Measurements from ENCODE around the gene RAD50.

RAD50 gene

DNA sequence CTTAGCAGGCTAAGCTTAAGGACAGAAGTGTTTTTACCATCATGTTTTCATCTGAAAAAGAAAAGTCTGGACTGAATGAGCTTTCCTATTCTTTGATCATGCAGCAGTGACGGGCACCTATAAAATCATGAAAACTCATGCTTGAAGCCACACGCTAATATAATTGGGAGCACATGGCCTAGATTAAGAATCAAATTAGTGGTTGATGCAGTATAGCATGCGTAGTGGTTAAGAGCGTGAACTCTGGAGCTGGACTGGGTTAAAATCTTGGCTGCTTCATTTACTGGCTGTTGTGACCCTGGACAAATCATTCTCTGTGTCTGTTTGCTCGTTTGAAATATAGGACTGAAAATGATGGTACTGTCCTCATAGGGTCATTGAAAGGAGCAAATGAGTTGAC is 51.3 kb downstream of the RAD50 start:
- no peak overlapping the region for H3K27ac ChIP-seq (ENCODE audit: poor library complexity, severe bottlenecking)
- no peaks in the 10 kb centered on the region for H3K27me3 ChIP-seq (ENCODE audit: insufficient read depth, poor library complexity, severe bottlenecking)
- TF ChIP-seq, protein P1, sequence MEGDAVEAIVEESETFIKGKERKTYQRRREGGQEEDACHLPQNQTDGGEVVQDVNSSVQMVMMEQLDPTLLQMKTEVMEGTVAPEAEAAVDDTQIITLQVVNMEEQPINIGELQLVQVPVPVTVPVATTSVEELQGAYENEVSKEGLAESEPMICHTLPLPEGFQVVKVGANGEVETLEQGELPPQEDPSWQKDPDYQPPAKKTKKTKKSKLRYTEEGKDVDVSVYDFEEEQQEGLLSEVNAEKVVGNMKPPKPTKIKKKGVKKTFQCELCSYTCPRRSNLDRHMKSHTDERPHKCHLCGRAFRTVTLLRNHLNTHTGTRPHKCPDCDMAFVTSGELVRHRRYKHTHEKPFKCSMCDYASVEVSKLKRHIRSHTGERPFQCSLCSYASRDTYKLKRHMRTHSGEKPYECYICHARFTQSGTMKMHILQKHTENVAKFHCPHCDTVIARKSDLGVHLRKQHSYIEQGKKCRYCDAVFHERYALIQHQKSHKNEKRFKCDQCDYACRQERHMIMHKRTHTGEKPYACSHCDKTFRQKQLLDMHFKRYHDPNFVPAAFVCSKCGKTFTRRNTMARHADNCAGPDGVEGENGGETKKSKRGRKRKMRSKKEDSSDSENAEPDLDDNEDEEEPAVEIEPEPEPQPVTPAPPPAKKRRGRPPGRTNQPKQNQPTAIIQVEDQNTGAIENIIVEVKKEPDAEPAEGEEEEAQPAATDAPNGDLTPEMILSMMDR (IDR thresholded peaks at IDR 0.05; ENCODE audit: poor library complexity, severe bottlenecking) = no peak
- no peak overlapping the region for H3K4me3 ChIP-seq (ENCODE audit: severe bottlenecking)
- ATAC-seq (ENCODE audit: low read depth) (no peak), DNase-seq (ENCODE audit: low spot score) (no peak)
- H3K9me3 ChIP-seq (ENCODE audit: severe bottlenecking) = no peaks in the 10 kb centered on the region
- peaks cover 93% of the 10 kb centered on the region for H3K36me3 ChIP-seq (ENCODE audit: low read depth)
- H3K4me1 ChIP-seq (ENCODE audit: insufficient read depth, poor library complexity, severe bottlenecking) = no peaks in the 10 kb centered on the region

GRCh38 chr5:132611965-132612364 is 55.2 kb downstream of the RAD50 start:
- Histone ChIP-seq H3K27me3 (ENCODE audit: insufficient read depth, poor library complexity, severe bottlenecking) (no peaks in the 10 kb centered on the region), H3K4me3 (ENCODE audit: severe bottlenecking) (no peak overlapping the region), H3K27ac (ENCODE audit: poor library complexity, severe bottlenecking) (no peak overlapping the region), H3K4me1 (ENCODE audit: insufficient read depth, poor library complexity, severe bottlenecking) (no peaks in the 10 kb centered on the region), H3K9me3 (ENCODE audit: severe bottlenecking) (no peaks in the 10 kb centered on the region), H3K36me3 (ENCODE audit: low read depth) (peaks cover 90% of the 10 kb centered on the region)
- ATAC-seq (ENCODE audit: low read depth) (no peak), DNase-seq (ENCODE audit: low spot score) (no peak)
- TF ChIP-seq, protein P1 (IDR thresholded peaks at IDR 0.05; ENCODE audit: poor library complexity, severe bottlenecking) = no peak

DNA sequence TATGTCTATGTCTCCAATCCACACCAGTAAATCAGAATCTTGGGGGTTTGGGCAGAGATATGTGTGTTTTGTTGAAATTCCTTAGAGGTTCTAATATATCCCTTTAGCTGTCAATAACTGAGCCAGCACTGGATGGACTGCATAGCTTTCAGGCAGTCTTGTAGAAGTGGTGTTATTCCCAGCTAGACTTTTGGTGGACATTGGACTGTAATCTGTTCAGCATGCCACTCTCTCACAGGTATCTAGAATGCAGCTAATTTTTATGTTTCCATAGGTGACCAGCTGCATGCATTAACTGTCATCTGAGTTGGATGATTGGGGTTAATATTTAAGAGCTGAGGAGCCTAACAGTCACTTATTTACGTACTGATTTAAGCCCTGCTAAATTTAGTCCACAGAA is 56.1 kb downstream of the RAD50 start:
- Histone ChIP-seq H3K27me3 (ENCODE audit: insufficient read depth, poor library complexity, severe bottlenecking) (no peaks in the 10 kb centered on the region), H3K36me3 (ENCODE audit: low read depth) (peaks cover 90% of the 10 kb centered on the region), H3K27ac (ENCODE audit: poor library complexity, severe bottlenecking) (no peak overlapping the region), H3K9me3 (ENCODE audit: severe bottlenecking) (no peaks in the 10 kb centered on the region), H3K4me3 (ENCODE audit: severe bottlenecking) (no peak overlapping the region), H3K4me1 (ENCODE audit: insufficient read depth, poor library complexity, severe bottlenecking) (no peaks in the 10 kb centered on the region)
- TF ChIP-seq, protein P1 (IDR thresholded peaks at IDR 0.05; ENCODE audit: poor library complexity, severe bottlenecking) = no peak
- no peak for DNase-seq (ENCODE audit: low spot score)
- ATAC-seq (ENCODE audit: low read depth) = no peak

DNA sequence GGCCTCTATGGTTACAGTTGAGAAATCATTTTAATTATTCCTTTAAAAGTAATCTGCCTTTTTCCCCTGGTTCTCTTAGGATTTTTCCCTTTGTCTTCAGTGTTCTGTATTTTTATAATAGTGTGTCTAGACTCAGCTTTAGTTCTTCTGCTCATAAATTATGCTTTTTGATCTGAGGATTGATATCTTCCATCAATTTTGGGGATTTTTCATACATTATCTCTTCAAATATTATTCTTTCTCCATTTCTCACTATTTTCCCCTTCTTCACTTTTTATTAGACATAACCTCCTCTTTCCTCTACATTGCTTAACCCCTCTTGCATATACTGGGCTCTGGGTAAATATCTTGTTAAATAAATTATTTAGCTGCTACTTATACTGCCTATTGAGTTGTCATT is 64.9 kb downstream of the RAD50 start:
- Histone ChIP-seq H3K4me3 (ENCODE audit: severe bottlenecking) (no peak overlapping the region), H3K27me3 (ENCODE audit: insufficient read depth, poor library complexity, severe bottlenecking) (no peaks in the 10 kb centered on the region), H3K36me3 (ENCODE audit: low read depth) (peaks cover 86% of the 10 kb centered on the region), H3K9me3 (ENCODE audit: severe bottlenecking) (no peaks in the 10 kb centered on the region), H3K27ac (ENCODE audit: poor library complexity, severe bottlenecking) (no peak overlapping the region), H3K4me1 (ENCODE audit: insufficient read depth, poor library complexity, severe bottlenecking) (no peaks in the 10 kb centered on the region)
- TF ChIP-seq, protein P1 (IDR thresholded peaks at IDR 0.05; ENCODE audit: poor library complexity, severe bottlenecking) = no peak
- DNase-seq (ENCODE audit: low spot score) (no peak), ATAC-seq (ENCODE audit: low read depth) (no peak)

- ATAC-seq (ENCODE audit: low read depth) (no peak), DNase-seq (ENCODE audit: low spot score) (no peak)
- TF ChIP-seq, protein P1 (IDR thresholded peaks at IDR 0.05; ENCODE audit: poor library complexity, severe bottlenecking) = no peak
- Histone ChIP-seq H3K4me1 (ENCODE audit: insufficient read depth, poor library complexity, severe bottlenecking) (no peaks in the 10 kb centered on the region), H3K9me3 (ENCODE audit: severe bottlenecking) (no peaks in the 10 kb centered on the region), H3K36me3 (ENCODE audit: low read depth) (peaks cover 84% of the 10 kb centered on the region), H3K27ac (ENCODE audit: poor library complexity, severe bottlenecking) (no peak overlapping the region), H3K27me3 (ENCODE audit: insufficient read depth, poor library complexity, severe bottlenecking) (no peaks in the 10 kb centered on the region), H3K4me3 (ENCODE audit: severe bottlenecking) (no peak overlapping the region)
These were observed 65.8 kb downstream of the RAD50 start for GRCh38 chr5:132622608-132623007.

All from RWPE2 (cell line).